B cell (primary cell): ENCODE results near the gene MTMR10. TPM values are rescaled to one million over a fixed set of nuclear protein-coding genes. Genes with fewer than 3 reads are reported as not detected.

Source experiments
- ATAC-seq: fragments of 200-7000 bp; cut with Tn5 transposase; one replicate; pipeline ENCODE4 v1.10.0; 2021; ENCODE audit warnings: low read depth, mild to moderate bottlenecking, moderate number of reproducible peaks, moderate library complexity
- CTCF ChIA-PET: fragments of 350-600 bp; sonication (Branson Sonifier 250); formaldehyde crosslinking; loops from one replicate; lab custom pipeline; 2021; ENCODE audit warnings: antibody characterized with exemption, inconsistent platforms; lab: Charles Lee
- POLR2A ChIA-PET: fragments of 350-600 bp; sonication (Branson Sonifier 250); formaldehyde crosslinking; loops from one replicate; lab custom pipeline; 2021; ENCODE audit warnings: antibody characterized with exemption; lab: Charles Lee
- DNase-seq: peaks from one replicate; pipeline ENCODE4 v3.0.0; 2013
- H2AFZ ChIP-seq: 2 replicates; pipeline ENCODE4 v1.6.1; 2012; ENCODE audit warnings: mild to moderate bottlenecking, low read depth, low read length; ENCODE audit not compliant: insufficient read depth, poor library complexity, severe bottlenecking
- H3K27ac ChIP-seq, 2 donors: 1 replicate in 1 of 2; 2 replicates in 1 of 2; pipeline ENCODE4 v1.5.1; 2012 to 2013; ENCODE audit warnings: low read length in 2 of 2, mild to moderate bottlenecking in 2 of 2, moderate library complexity in 1 of 2
- H3K27me3 ChIP-seq, 4 experiments: fragments of 200-600 bp in 1 of 4; sonication (generic) in 1 of 4; replicated peaks in 1 of 4; 1 replicate in 2 of 4; 2 replicates in 2 of 4; pipeline versions ENCODE4 v1.6.1 to v1.7.0; 2013 to 2016; ENCODE audit warnings: low read length in 3 of 4, mild to moderate bottlenecking in 2 of 4, mixed read lengths in 1 of 4, moderate library complexity in 1 of 4; ENCODE audit not compliant: insufficient read depth in 4 of 4, control insufficient read depth in 3 of 4; ENCODE audit errors: control extremely low read depth in 1 of 4
- H3K36me3 ChIP-seq, 2 experiments: replicated peaks in 1 of 2; 1 replicate in 1 of 2; 2 replicates in 1 of 2; pipeline versions ENCODE4 v1.6.1 to v1.7.1; 2013; ENCODE audit warnings: low read length in 1 of 2; ENCODE audit not compliant: insufficient read depth in 2 of 2, control insufficient read depth in 1 of 2; ENCODE audit errors: control extremely low read depth in 1 of 2, extremely low read depth in 1 of 2
- H3K4me1 ChIP-seq, 2 donors: fragments of 200-600 bp in 1 of 2; sonication (generic) in 1 of 2; 1 replicate in 1 of 2; 2 replicates in 1 of 2; pipeline versions ENCODE4 v1.5.1 to v1.6.1; 2013 to 2017; ENCODE audit warnings: low read length in 2 of 2; ENCODE audit not compliant: control insufficient read depth in 2 of 2, insufficient read depth in 2 of 2
- H3K4me2 ChIP-seq: replicated peaks from 2 replicates; pipeline ENCODE3; 2012; ENCODE audit warnings: mild to moderate bottlenecking, low read depth, low read length; ENCODE audit not compliant: poor library complexity, severe bottlenecking
- H3K4me3 ChIP-seq, 5 experiments: fragments of 200-600 bp in 1 of 5; sonication (generic) in 1 of 5; 1 replicate in 3 of 5; 2 replicates in 2 of 5; pipeline versions ENCODE4 v1.5.1 to v1.7.0; 2011 to 2016; ENCODE audit warnings: low read length in 4 of 5, mild to moderate bottlenecking in 4 of 5, low read depth in 2 of 5, control low read depth in 1 of 5, moderate library complexity in 1 of 5; ENCODE audit not compliant: insufficient read depth in 1 of 5; ENCODE audit errors: control extremely low read depth in 1 of 5, extremely low read depth in 1 of 5
- H3K79me2 ChIP-seq: fragments of 200-600 bp; sonication (generic); one replicate; pipeline ENCODE4 v1.6.0; 2016; ENCODE audit warnings: low read length; ENCODE audit not compliant: control insufficient read depth, insufficient read depth
- H3K9ac ChIP-seq: fragments of 200-600 bp; sonication (generic); 2 replicates; pipeline ENCODE4 v1.6.1; 2017; ENCODE audit warnings: mild to moderate bottlenecking, low read length, moderate library complexity
- H3K9me3 ChIP-seq, 3 donors: one replicate each; pipeline versions ENCODE4 v1.6.1 to v1.7.1; 2013; ENCODE audit warnings: low read length in 2 of 3; ENCODE audit not compliant: control insufficient read depth in 2 of 3, insufficient read depth in 1 of 3; ENCODE audit errors: control extremely low read depth in 1 of 3
- H4K20me1 ChIP-seq: 2 replicates; pipeline ENCODE4 v1.6.0; 2012; ENCODE audit warnings: mild to moderate bottlenecking, low read length; ENCODE audit not compliant: insufficient read depth, control insufficient read depth, poor library complexity, severe bottlenecking
- H3K27ac Mint-ChIP-seq: one replicate; pipeline ENCODE4 v1.8.0; 2021; ENCODE audit warnings: mixed read lengths
- H3K27me3 Mint-ChIP-seq: one replicate; pipeline ENCODE4 v1.8.0; 2021; ENCODE audit warnings: mixed read lengths
- H3K4me1 Mint-ChIP-seq: one replicate; pipeline ENCODE4 v1.8.0; 2021; ENCODE audit warnings: mixed read lengths
- H3K4me3 Mint-ChIP-seq: one replicate; pipeline ENCODE4 v1.8.0; 2021; ENCODE audit warnings: mixed read lengths
- H3K9me3 Mint-ChIP-seq: one replicate; pipeline ENCODE4 v1.8.0; 2022; ENCODE audit warnings: mixed read lengths; ENCODE audit not compliant: insufficient read depth
- EZH2 ChIP-seq: IDR thresholded peaks from 2 replicates; pipeline ENCODE4 v1.6.1; 2012; ENCODE audit warnings: borderline replicate concordance, low read depth, mild to moderate bottlenecking, moderate library complexity, low read length; ENCODE audit not compliant: insufficient read depth, poor library complexity, severe bottlenecking
- WGBS: methylation state at CpG from one replicate; pipeline ENCODE4 v1.1.5; 2013; ENCODE audit warnings: missing lambda C conversion rate; ENCODE audit not compliant: insufficient coverage; 5-methylcytosine and 5-hydroxymethylcytosine counted together
- intact Hi-C: fragments of 100-400 bp; cut with micrococcal nuclease; formaldehyde crosslinking; loops from one replicate; pipeline ENCODE4 v1.10.0; 2022
- polyA plus RNA-seq: library from polyadenylated mRNA; depleted of rRNA; stranded (reverse); fragments of >200 nt; gene quantifications from 2 replicates; pipeline ENCODE4 v1.2.3, GENCODE V29; 2012
- total RNA-seq, 2 donors: library from RNA; stranded (reverse); fragments of 120-200 nt in 1 of 2; gene quantifications; 1 replicate in 1 of 2; 2 replicates in 1 of 2; pipeline versions ENCODE4 v1.2.3 to v1.2.4, GENCODE V29; 2013 to 2022
- TF ChIP-seq, protein P1 (sequence below): fragments of 200-600 bp; IDR thresholded peaks from one replicate; pipeline ENCODE4 v1.8.0; 2022; ENCODE audit warnings: antibody characterized with exemption, mild to moderate bottlenecking

Gene MTMR10
- total and polyA plus RNA-seq, 2 donors (not counting 1 experiment from before 2014, with no cell fraction given), result 27.9 to 50.2 TPM

DNA sequence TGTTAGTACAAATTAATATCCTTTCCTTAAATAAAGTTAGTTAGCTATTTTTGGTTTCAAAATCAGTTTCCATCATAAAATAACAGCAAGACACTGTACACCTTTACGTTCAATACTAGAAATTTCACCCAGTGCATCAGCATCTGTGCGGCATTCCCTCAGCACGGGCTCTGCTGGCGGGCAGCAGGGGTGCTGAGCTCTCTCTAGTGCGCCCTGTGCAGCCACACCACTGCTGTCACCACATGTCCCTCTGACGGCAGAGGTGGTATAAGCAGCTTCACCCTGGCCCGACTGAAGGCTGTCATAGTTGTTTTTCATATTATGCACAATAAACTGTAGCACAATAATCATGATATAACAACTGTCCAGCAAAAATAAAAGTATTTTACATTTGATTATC, 52.3 kb downstream of the MTMR10 start:
- Mint-ChIP-seq H3K9me3 (no peaks in the 10 kb centered on the region), H3K4me1 (peaks cover 6% of the 10 kb centered on the region), H3K27me3 (no peaks in the 10 kb centered on the region), H3K27ac (no peak overlapping the region), H3K4me3 (no peak overlapping the region)
- Histone ChIP-seq H3K36me3 (peaks cover 3 to 63% of the 10 kb centered on the region in 2 experiments), H3K4me3 (no peak overlapping the region), H2AFZ (no peak overlapping the region), H3K9ac (no peak overlapping the region), H3K4me2 (no peak overlapping the region), H3K4me1 (peaks cover 0 to 4% of the 10 kb centered on the region in 2 donors), H4K20me1 (peaks cover 35% of the 10 kb centered on the region), H3K27ac (no peak overlapping the region), H3K9me3 (no peaks in the 10 kb centered on the region), H3K27me3 (no peaks in the 10 kb centered on the region), H3K79me2 (no peaks in the 10 kb centered on the region)
- POLR2A ChIA-PET, result no interaction called here
- no peak for DNase-seq
- no peak for ATAC-seq
- CTCF ChIA-PET, result interaction anchor here (1.2 to 2.0 kb wide), 2 partner anchors 188 to 190 kb away, joined by 3 to 7 read pairs; no protein-coding TSS in a partner anchor
- no peak for TF ChIP-seq EZH2
- TF ChIP-seq, protein P1, sequence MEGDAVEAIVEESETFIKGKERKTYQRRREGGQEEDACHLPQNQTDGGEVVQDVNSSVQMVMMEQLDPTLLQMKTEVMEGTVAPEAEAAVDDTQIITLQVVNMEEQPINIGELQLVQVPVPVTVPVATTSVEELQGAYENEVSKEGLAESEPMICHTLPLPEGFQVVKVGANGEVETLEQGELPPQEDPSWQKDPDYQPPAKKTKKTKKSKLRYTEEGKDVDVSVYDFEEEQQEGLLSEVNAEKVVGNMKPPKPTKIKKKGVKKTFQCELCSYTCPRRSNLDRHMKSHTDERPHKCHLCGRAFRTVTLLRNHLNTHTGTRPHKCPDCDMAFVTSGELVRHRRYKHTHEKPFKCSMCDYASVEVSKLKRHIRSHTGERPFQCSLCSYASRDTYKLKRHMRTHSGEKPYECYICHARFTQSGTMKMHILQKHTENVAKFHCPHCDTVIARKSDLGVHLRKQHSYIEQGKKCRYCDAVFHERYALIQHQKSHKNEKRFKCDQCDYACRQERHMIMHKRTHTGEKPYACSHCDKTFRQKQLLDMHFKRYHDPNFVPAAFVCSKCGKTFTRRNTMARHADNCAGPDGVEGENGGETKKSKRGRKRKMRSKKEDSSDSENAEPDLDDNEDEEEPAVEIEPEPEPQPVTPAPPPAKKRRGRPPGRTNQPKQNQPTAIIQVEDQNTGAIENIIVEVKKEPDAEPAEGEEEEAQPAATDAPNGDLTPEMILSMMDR, result no peak
- intact Hi-C loops, result no loop called here
- 97% methylated on average over 5 of the region's 7 CpGs for WGBS

DNA sequence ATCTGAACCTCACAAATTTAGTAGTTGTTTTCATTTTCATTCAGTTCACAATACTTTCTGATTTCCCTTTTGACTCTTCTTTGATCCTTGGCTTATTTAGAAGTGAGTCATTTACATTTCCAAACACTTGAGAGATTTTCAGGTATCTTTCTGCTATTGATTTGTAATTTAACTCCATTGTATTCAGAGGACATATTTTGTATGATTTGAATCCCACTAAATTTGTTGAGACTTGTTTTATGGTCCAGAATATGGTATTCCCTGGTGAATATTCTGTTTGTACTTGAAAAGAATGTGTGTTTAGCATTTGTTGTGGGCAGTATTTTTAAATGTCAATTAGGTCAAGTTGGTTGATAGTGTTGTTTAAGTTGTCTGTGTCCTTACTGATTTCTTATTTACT, 58.1 kb downstream of the MTMR10 start:
- intact Hi-C loops, result no loop called here
- H3K9me3 ChIP-seq, result no peaks in the 10 kb centered on the region
- Mint-ChIP-seq H3K4me3 (no peak overlapping the region), H3K9me3 (no peaks in the 10 kb centered on the region), H3K27ac (no peak overlapping the region), H3K4me1 (peaks cover 17% of the 10 kb centered on the region), H3K27me3 (no peaks in the 10 kb centered on the region)
- CTCF ChIA-PET, result interaction anchor here (5.3 kb wide), 1 partner anchor 196 kb away, joined by 29 read pairs; no protein-coding TSS in a partner anchor
- POLR2A ChIA-PET, result no interaction called here
- no peak overlapping the region for H2AFZ ChIP-seq
- no peak overlapping the region for H3K4me3 ChIP-seq
- no peaks in the 10 kb centered on the region for H3K27me3 ChIP-seq
- TF ChIP-seq, protein P1, result no peak
- H3K36me3 ChIP-seq, result peaks cover 0 to 15% of the 10 kb centered on the region in 2 experiments
- peaks cover 0 to 5% of the 10 kb centered on the region in 2 donors for H3K4me1 ChIP-seq
- H3K79me2 ChIP-seq, result no peaks in the 10 kb centered on the region
- no peak overlapping the region for H3K4me2 ChIP-seq
- H3K9ac ChIP-seq, result no peak overlapping the region
- no peak overlapping the region for H3K27ac ChIP-seq
- peaks cover 2% of the 10 kb centered on the region for H4K20me1 ChIP-seq
- no peak for ATAC-seq
- no peak for DNase-seq
